Endothelial cell (in vitro differentiated cells): ENCODE measurements around the gene EFCAB14. TPM values are rescaled to one million over a fixed set of nuclear protein-coding genes. Genes with fewer than 3 reads are reported as not detected.

Source experiments
- DNase-seq: peaks from one replicate; pipeline ENCODE4 v3.0.0; 2021; ENCODE audit warnings: low spot score
- H3K27ac Mint-ChIP-seq: one replicate; pipeline ENCODE4 v1.8.0; 2021; ENCODE audit warnings: mixed read lengths, inconsistent platforms; ENCODE audit not compliant: unreplicated experiment
- H3K27me3 Mint-ChIP-seq: one replicate; pipeline ENCODE4 v1.8.0; 2021; ENCODE audit warnings: mild to moderate bottlenecking, moderate library complexity, mixed read lengths, inconsistent platforms; ENCODE audit not compliant: unreplicated experiment
- H3K36me3 Mint-ChIP-seq: one replicate; pipeline ENCODE4 v1.8.0; 2021; ENCODE audit warnings: mild to moderate bottlenecking, low read depth, mixed read lengths, inconsistent platforms; ENCODE audit not compliant: unreplicated experiment
- H3K4me1 Mint-ChIP-seq: one replicate; pipeline ENCODE4 v1.8.0; 2021; ENCODE audit warnings: mild to moderate bottlenecking, mixed read lengths, inconsistent platforms; ENCODE audit not compliant: unreplicated experiment
- H3K4me3 Mint-ChIP-seq: one replicate; pipeline ENCODE4 v1.8.0; 2021; ENCODE audit warnings: mild to moderate bottlenecking, mixed read lengths, inconsistent platforms; ENCODE audit not compliant: unreplicated experiment
- H3K9me3 Mint-ChIP-seq: one replicate; pipeline ENCODE4 v1.8.0; 2021; ENCODE audit warnings: mixed read lengths, inconsistent platforms; ENCODE audit not compliant: unreplicated experiment
- CTCF ChIP-seq: fragments of 200-600 bp; sonication (generic); IDR thresholded peaks from one replicate; pipeline ENCODE4 v1.5.0; 2021; ENCODE audit warnings: antibody characterized with exemption; ENCODE audit not compliant: unreplicated experiment
- total RNA-seq: library from RNA; stranded (reverse); fragmentation: NEBNext Ultra II Directional; extraction: Animal tissue kit (Norgen Biotek cat#: 25700); gene quantifications from one replicate; pipeline ENCODE4 v1.2.1, GENCODE V29; 2021; ENCODE audit not compliant: unreplicated experiment

EFCAB14 gene
- total RNA-seq, 1 donor from 2014 or later, result 325 TPM

DNA sequence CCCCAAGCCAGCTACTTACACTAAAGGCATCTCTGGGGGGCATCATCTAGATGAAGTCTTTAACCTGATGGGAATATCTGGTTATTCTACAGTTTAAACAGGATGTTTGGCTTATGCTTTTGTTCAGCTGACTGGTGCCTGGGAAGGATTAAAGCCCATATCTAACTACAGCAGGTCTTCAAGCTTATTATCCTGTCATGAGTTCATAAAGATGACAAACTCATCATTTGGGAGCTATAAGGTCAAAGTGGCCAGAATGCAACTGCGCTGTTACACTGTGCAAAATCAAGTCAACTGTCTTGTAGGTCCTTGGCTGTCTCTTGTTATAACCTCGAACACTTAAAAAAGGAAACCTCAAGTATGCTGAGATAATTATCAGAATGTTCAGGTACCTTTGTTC lies 83.7 kb downstream of the EFCAB14 start:
- TF ChIP-seq CTCF, result no peak
- no peaks in the 10 kb centered on the region for H3K4me1 Mint-ChIP-seq
- no peak for DNase-seq
- H3K27me3 Mint-ChIP-seq, result peaks cover 1% of the 10 kb centered on the region
- H3K9me3 Mint-ChIP-seq, result no peaks in the 10 kb centered on the region
- H3K27ac Mint-ChIP-seq, result no peak overlapping the region
- no peak overlapping the region for H3K4me3 Mint-ChIP-seq
- H3K36me3 Mint-ChIP-seq, result peaks cover 24% of the 10 kb centered on the region

DNA sequence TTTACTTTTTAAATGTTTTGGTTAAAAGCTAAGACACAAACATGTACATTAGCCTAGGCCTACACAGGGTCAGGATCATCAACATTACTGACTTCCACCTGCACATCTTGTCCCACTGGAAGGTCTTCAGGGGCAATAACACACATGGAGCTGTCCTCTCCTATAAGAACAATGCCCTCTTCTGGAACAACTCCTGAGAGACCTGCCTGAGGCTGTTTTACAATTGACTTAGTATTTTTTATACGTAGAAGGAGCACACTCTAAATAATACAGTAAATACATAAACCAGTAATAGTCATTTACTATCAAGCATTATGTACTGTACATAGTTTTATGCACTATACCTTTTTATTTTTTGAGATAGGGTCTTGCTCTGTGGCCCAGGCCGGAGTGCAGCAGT lies 88.2 kb downstream of the EFCAB14 start:
- H3K27me3 Mint-ChIP-seq, result no peaks in the 10 kb centered on the region
- no peaks in the 10 kb centered on the region for H3K9me3 Mint-ChIP-seq
- DNase-seq, result no peak
- no peak overlapping the region for H3K4me3 Mint-ChIP-seq
- H3K36me3 Mint-ChIP-seq, result peaks cover 7% of the 10 kb centered on the region
- TF ChIP-seq CTCF, result no peak
- no peak overlapping the region for H3K27ac Mint-ChIP-seq
- no peaks in the 10 kb centered on the region for H3K4me1 Mint-ChIP-seq

Other genes starting within 250 kb of the EFCAB14 start
- not detected for gene DMBX1, start 229.3 kb downstream of the EFCAB14 start, total RNA-seq
- not detected for gene KNCN, start 167.5 kb downstream of the EFCAB14 start, total RNA-seq
- gene MKNK1, start 114.8 kb downstream of the EFCAB14 start, total RNA-seq, result 57.9 TPM
- 80.7 TPM for gene MOB3C, start 102.3 kb downstream of the EFCAB14 start, total RNA-seq
- gene ATPAF1, start 50.8 kb downstream of the EFCAB14 start, total RNA-seq, result 29.8 TPM
- not detected for gene TEX38, start 47.3 kb downstream of the EFCAB14 start, total RNA-seq
- gene CYP4B1, start 79.9 kb upstream of the EFCAB14 start, total RNA-seq, result not detected
- not detected for gene CYP4A11, start 222.4 kb upstream of the EFCAB14 start, total RNA-seq